GM13977 (cell line): ENCODE data around the gene SMCO2.

ENCODE experiments used
- DNase-seq: peaks from one replicate; pipeline ENCODE4 v3.0.0; 2012; ENCODE audit warnings: low spot score
- in situ Hi-C: fragments of 300-500 bp; cut with MboI; formaldehyde crosslinking; loops from one replicate; pipeline ENCODE4 v1.12.0; 2022; ENCODE audit warnings: low sequenced_read_pairs, low pct_unique_long_range_greater_than_20kb, mixed read lengths, inconsistent platforms; ENCODE audit not compliant: unreplicated experiment
- TF ChIP-seq, protein P1 (sequence below): IDR thresholded peaks from 2 replicates; pipeline ENCODE4 v1.5.1; 2012; ENCODE audit warnings: mild to moderate bottlenecking, control low read depth; ENCODE audit not compliant: insufficient read depth; ENCODE audit errors: extremely low read depth, missing control alignments

Gene SMCO2

DNA sequence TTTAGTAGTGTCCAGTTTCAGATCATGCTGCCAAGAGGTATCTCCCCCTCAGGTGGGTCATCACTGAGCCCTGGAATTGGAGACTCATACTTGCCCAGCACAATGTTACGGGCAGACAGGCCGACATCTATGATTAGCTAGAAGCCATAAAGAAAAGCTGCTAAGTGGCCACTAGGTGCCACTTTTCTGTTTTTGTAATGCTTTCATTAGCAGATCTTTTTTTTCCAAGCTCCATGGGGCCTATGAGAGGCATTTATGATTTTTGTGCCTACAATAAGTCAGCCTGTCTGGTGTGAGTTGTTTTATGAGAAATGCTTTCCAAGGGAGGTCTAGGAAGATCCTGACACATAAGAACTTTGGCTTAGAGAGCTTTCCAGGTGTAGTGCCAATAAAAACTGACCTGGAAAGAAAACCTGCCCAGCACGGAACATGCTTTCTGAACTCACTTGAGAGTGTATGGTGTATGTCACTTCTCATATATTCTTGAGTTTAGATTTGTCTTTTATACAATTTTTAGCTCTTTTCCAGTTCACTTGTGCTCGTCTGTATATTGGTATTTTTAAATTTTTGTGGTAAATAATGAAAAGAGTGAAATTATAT is 21.8 kb upstream of the SMCO2 start:
- TF ChIP-seq, protein P1, sequence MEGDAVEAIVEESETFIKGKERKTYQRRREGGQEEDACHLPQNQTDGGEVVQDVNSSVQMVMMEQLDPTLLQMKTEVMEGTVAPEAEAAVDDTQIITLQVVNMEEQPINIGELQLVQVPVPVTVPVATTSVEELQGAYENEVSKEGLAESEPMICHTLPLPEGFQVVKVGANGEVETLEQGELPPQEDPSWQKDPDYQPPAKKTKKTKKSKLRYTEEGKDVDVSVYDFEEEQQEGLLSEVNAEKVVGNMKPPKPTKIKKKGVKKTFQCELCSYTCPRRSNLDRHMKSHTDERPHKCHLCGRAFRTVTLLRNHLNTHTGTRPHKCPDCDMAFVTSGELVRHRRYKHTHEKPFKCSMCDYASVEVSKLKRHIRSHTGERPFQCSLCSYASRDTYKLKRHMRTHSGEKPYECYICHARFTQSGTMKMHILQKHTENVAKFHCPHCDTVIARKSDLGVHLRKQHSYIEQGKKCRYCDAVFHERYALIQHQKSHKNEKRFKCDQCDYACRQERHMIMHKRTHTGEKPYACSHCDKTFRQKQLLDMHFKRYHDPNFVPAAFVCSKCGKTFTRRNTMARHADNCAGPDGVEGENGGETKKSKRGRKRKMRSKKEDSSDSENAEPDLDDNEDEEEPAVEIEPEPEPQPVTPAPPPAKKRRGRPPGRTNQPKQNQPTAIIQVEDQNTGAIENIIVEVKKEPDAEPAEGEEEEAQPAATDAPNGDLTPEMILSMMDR: peak; percentile 38
- DNase-seq: no peak
- in situ Hi-C loops: no loop called here

DNA sequence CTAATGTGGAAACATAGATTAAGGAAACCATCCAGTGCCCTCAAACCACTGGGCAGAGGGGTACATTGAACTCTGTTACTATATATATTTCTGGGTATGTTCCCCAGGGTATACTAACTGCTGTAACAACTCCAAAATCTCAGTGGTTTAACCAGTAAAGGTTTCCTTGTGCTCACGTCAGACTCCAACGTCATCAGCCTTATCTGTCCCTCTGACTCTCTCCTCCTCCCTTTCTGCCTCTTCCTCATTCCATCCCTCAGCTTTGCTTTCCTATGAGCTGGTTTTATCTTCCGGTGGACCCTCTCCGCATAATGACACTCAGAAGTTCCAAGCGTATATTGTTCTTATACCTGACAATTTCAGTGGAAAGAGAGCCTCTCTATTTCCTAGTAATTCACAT is 21.2 kb upstream of the SMCO2 start:
- TF ChIP-seq, protein P1: no peak
- DNase-seq: no peak
- in situ Hi-C loops: no loop called here

DNA sequence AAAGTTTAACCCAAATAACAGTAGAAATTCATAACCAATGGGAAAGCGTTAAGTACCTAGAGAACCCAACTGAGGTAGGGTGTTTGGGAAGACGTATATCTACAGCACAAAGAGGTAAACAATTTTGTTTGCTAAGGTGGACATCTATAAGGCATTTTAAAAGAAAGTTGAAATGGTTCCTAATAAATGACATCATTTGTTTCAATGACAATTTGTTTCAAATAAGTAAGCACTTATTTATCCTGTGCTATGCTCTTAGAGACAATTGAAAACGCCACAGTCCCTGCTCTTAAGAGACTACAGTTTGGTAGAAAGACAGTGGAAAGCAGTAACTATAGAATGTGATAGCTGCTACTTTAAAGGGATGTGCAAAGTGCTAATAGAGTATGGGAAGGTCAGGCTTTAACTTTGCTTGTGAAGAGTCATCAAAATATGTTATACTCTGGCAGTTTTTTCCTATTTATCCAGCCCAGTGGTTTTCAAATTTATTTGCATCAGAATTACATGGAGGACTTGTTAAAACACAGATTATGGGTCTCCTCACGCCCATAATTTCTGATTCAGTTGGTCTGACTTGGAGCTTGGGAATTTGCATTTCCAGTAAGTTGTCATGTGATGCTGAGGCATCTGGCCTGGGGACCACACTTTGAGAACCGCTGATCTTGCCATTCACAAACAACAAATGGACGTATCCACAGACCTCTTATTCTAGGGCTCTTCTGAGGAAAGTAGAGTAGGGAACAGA is 19.6 kb upstream of the SMCO2 start:
- no peak for DNase-seq
- in situ Hi-C loops: no loop called here
- TF ChIP-seq, protein P1: no peak

DNA sequence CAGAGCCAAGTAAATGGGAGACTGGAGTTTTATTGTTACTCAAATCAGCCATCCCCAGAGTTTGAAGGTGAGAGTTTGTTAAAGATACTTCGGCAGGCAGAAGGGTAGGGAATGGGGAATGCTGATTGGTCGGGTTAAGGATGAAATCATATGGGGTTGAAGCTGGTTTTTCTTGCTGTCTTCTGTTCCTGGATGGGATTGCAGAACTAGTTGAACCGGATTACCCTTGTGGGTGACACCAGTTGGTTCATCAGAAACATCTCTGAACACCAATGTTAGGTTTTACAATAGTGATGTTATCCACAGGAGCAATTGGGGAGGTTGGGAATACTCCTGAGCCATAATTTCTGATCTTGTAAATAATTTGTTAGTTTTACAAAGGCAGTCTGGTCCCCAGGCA is 18.7 kb upstream of the SMCO2 start:
- TF ChIP-seq, protein P1: no peak
- in situ Hi-C loops: no loop called here
- no peak for DNase-seq

DNA sequence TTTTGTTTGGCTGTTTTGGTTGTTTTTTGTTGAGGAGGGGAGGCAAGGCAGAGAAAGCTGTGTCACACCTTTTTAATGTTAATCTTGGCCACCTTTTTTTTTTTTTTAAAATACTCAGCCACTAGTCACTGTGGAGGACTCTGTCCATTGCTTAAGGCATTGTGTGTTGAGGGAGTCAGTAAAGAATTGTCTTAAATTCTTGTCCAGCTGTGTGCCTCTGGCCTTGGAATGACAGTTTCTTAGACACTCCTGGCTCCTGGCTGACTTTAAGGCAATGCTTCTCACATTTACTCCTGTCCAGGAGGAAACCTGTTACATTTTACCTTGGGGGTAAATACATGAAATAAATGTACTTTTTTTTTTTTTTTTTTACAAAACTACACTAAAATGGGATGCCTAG is 18.1 kb upstream of the SMCO2 start:
- TF ChIP-seq, protein P1: no peak
- in situ Hi-C loops: no loop called here
- DNase-seq: no peak

DNA sequence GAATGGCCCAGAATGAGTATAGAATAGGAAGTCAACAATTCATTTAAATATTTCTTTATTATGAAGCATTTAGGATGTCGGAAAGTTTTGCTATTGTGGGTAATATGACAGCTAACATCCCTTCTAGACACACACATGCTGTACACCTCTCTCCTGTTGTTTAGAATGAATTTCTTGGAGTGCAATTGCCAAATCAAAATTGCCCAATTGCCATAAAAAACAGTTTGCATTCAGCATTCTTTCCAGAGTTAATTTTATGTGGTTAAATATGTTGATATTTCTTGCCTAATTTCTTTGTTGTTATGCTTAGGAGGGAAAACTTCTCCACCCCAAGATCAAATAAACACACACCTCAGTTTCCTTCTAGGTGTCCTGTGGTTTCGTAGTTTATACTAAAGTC is 16.9 kb upstream of the SMCO2 start:
- TF ChIP-seq, protein P1: no peak
- no peak for DNase-seq
- in situ Hi-C loops: loop anchor here (10.0 kb wide), 1 partner anchor 215 kb away; no protein-coding TSS in a partner anchor
